Stimulated activated CD4-positive, alpha-beta T cell treated with anti-CD3 and anti-CD28 coated beads, Interleukin-1b, Interleukin-23, amount 100 ng/mL, for 1 hour (primary cell): Measurements from ENCODE around the gene RDH5.
"Not testable (repeated sequence)": the region's sequence is repeated elsewhere in the genome, so short reads cannot be mapped to it uniquely, and the experiment has no call there.

Experiments used
- DNase-seq, 2 donors: peaks; one replicate each; pipeline ENCODE4 v3.0.0-alpha.2; 2020; ENCODE audit warnings: low read depth in 2 of 2

The RDH5 gene

DNA sequence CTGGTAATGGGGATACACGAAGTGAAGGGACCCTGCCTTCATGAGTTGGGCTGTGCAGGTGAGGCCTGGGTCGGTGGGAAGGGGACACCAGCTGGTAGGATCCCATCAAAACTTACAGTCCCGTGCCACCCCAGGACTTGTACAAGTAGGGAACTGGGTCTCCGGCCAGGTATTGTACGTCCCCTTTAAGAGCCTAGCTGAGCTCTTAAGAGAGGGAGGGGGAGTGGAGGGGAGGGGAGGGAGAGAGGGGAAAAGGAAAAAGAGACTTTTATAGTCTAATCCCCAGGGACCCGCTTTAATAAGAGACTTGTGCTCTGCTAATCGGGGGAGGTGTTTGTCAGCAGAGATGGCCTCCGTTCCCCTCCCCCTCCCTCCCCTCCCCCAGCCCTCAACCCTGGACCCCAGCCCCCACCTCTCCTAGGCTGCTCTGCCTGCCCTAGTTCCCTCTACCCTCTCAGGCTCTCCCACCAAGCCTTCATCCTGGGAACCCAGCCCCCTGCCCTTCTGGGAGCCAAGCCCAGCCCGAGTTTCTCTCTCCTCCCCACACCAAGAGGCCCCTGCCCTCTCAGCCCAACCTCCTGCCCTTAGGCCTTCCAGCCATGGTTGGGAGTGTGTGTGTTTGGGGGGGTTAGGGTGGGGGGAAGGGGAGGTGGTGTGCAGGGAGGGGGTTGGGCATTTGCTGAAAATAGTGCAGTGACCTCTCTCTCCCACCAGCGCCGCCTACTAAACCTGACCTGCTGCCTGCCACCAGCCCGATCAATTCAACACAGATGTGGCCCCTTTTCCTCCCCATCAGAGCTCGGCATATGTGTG is 25.4 kb downstream of the RDH5 start:
- DNase-seq: no peak

DNA sequence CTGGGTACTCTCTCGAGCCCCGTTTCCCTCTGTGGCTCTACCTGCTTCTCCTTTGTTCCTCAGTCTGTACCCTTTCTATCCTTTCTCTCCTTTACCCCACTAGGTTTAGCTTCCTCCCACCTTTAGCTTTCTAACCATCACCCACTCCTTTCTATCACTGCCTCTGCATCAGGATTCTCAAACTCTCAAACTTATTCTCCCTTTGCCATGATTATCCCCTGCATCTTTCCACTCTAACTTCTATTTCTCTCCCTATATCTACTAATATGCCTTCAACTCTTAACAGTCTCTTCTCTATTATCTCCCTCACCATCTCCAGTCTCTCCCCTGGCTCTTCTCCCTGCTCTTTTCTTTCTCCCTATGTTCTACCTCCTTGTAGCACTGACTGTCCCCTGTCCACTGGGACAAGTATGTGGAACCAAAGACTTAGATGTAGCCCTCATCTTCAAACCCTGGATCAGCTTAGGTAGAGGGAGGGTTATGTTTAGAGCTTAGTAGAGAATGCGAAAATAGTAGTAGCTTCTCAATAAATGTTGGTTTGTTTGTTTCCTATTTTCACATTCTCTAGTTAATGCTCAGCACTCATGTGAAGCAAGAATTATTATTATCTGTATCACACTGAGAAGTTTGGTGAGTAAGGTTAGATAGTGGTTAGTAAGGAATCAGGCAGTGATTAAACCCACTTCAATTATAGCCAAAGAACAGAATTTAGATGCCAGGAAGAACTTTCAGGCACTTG is 26.1 kb downstream of the RDH5 start:
- DNase-seq: no peak

GRCh38 chr12:55746913-55747231 is 26.7 kb downstream of the RDH5 start:
- DNase-seq: no peak

- no peak for DNase-seq
Observed at GRCh38 chr12:55748230-55748993, 28.2 kb downstream of the RDH5 start.

DNA sequence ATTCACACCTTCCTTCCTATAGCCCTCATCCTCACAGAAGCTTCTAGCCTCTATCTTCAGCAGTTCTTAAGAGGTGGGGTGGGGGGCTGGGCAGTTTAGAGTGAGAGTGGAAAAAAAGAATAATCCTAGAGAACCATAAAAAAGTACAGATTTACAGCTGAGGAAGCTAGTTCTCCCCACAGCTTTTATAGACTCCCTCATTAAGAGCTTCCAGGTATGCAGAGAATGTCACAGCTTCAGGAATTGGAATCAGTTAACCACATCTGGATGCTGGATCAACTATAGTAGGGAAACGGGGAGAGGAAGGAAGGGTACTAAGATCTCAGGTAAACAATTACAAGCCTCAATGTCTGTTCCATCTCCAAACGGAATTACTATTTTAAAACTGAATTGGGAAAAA is 35.1 kb downstream of the RDH5 start:
- DNase-seq: no peak

DNA sequence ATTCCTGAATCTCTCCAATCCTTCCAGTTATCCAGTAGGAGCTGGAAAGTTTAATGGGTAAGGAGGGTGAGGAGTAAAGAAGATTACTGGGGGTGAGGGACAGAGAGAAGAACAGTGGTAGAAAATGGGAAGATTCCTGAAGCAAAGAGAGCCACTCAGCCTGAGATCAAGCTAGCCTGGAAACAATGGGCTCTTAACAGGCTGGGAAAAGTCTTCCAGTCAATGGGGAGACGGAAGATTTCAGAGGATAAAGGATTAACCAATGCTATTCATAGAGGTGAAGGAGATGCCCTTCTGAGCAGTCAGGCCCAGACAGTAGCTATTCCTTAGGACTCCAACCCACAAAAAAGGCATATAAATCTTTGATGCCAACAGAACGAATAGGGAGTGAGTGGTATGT is 37.5 kb downstream of the RDH5 start:
- no peak for DNase-seq

DNA sequence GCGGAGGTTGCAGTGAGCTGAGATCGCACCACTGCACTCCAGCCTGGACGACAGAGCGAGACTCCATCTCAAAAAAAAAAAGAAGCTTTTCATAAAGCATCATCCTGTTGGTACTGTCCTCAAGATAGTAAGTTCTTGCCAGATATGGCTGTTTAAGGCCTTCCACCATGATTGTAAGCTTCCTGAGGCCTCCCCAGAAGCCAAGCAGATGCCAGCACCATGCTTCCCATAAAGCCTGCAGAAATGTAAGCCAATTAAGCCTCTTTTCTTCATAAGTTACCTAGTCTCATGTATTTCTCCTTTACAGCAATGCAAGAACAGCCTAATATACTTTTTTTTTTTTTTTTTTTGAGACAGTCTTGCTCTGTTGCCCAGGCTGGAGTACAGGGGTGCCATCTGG is 38.4 kb downstream of the RDH5 start:
- not testable (repeated sequence) for DNase-seq

DNA sequence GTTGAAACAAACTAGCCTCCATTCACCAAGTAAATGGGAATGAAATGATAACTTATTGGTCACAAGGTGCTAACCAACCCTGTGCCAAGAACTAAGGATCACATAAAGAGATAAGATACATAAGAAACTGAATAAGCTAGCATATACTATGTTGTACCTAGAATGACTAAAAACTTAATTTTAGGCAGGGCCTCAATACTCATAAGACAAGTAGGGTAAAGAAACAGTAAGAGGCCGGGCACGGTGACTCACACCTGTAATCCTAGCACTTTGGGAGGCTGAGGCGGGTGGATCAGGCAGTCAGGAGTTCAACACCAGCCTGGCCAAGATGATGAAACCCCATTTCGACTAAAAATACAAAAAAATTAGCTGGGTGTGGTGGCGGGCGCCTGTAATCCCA is 40.5 kb downstream of the RDH5 start:
- DNase-seq: no peak

DNA sequence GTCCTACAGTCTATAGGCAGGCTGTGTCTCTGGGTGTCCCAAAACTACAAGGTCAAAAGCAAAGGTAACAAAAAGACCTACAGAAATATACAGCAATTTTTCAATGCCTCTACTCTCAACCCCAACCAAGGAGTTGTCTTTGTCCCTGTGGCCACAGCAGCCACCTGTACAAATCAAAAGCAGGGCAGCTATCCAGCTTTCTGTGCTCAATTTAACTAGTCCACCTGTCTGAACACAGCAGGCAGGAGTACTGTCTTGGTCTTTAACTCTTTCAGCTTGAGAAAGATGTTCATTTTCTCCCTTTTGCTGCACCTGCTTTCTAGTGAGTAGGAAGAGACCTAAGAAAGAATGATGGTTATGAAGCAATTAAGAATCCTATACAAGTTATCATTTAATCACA is 42.5 kb downstream of the RDH5 start:
- DNase-seq: no peak

DNA sequence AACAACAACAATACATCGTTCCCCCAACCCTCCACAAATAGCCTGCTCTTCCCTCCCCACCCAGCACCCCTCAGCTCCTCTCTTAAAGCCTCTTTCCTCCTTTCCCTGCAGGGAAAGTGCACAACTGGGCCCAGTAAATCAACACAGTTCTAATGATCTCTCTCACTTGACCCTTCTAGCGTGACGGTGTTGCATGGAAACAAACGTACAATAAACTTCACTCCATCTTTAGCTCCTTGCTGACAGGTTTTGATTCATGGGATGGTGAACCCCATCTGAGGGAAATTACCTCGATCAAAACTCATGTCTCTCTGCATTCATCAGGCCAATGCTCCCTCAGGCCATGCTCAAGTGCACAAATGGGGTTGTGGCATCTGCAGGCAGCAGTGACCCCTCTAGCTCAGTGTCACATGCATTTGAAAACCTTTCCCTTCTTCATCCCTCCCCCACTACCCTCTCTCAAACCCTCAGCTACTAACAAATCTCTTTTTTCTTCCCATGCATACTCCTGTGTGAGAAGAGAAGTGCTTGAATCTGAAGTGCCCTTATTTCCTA is 45.6 kb downstream of the RDH5 start:
- DNase-seq: no peak

DNA sequence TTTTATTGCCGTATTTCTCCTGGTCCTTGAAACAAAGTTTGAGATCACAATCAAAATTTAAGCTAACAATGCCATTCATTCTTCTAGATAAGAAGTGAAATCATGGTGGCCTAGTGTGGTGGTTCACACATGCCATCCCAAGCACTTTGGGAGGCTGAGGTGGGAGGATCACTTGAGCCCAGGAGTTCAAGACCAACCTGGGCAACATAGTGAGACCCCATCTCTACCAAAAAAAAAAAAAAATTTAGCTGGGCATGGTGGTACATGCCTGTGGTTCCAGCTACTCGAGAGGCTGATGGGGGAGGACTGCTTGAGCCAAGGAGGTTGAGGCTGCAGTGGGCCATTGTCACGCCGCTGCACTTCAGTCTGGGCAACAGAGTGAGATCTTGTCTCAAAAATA is 47.0 kb downstream of the RDH5 start:
- no peak for DNase-seq

DNA sequence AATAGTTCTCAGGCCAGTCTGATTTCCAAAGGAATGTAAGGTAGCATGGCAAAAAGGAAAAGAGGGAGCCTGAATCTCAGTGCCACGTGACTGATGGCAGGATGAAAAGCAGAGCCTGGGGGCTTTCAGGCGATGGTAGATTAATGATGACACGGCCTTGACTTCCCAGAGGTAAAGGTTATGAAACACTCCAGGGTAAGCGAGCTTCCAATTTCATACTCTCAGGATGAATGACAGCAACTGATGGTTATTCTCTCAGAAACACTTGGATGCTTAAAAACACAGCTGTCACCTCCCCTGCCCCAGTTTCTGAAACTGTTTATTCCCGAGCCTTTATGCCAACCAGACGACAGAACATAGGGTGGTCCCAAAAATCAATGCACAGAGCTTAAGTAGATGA is 51.5 kb downstream of the RDH5 start:
- no peak for DNase-seq
